ENCODE results near the gene DBF4B. TPM values are rescaled to one million over a fixed set of nuclear protein-coding genes. Genes with fewer than 3 reads are reported as not detected.

The DBF4B gene
- total and polyA plus RNA-seq, 10 of the 15 experiments (the other 5 are each of a cell fraction or from before 2014, with no cell fraction given): 2.4 to 24.6 (median 16.9) TPM

- no peak for TF ChIP-seq MXI1 (IDR thresholded peaks at IDR 0.05; ENCODE audit: low read depth, low read length)
- TF ChIP-seq RCOR1 (conservative IDR thresholded peaks at IDR 0.05; ENCODE audit: low read depth, low read length): no peak
- TF ChIP-seq, protein P1, sequence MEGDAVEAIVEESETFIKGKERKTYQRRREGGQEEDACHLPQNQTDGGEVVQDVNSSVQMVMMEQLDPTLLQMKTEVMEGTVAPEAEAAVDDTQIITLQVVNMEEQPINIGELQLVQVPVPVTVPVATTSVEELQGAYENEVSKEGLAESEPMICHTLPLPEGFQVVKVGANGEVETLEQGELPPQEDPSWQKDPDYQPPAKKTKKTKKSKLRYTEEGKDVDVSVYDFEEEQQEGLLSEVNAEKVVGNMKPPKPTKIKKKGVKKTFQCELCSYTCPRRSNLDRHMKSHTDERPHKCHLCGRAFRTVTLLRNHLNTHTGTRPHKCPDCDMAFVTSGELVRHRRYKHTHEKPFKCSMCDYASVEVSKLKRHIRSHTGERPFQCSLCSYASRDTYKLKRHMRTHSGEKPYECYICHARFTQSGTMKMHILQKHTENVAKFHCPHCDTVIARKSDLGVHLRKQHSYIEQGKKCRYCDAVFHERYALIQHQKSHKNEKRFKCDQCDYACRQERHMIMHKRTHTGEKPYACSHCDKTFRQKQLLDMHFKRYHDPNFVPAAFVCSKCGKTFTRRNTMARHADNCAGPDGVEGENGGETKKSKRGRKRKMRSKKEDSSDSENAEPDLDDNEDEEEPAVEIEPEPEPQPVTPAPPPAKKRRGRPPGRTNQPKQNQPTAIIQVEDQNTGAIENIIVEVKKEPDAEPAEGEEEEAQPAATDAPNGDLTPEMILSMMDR (IDR thresholded peaks at IDR 0.05 in 2 of 3, conservative IDR thresholded peaks at IDR 0.05 in 1 of 3; ENCODE audit: control insufficient read depth in 2 of 3, extremely low read depth in 1 of 3, insufficient read depth in 1 of 3, low read depth in 3 of 3, low read length in 3 of 3): no peak
- TF ChIP-seq RUNX3 (IDR thresholded peaks at IDR 0.05; ENCODE audit: low read length): no peak
- no peak for TF ChIP-seq SREBF1 (IDR thresholded peaks at IDR 0.05; ENCODE audit: low read length)
- no peak for TF ChIP-seq KLF5 (IDR thresholded peaks at IDR 0.05; ENCODE audit: partially characterized antibody)
- TF ChIP-seq FOXM1 (IDR thresholded peaks at IDR 0.05; ENCODE audit: low read depth, low read length): no peak
- TF ChIP-seq WRNIP1 (IDR thresholded peaks at IDR 0.05; ENCODE audit: borderline replicate concordance, low read depth, low read length): no peak
- TF ChIP-seq POLR2AphosphoS2 (IDR thresholded peaks at IDR 0.05; ENCODE audit: low read depth, low read length): no peak
- TF ChIP-seq MYB (IDR thresholded peaks at IDR 0.05; ENCODE audit: borderline replicate concordance, low read depth, low read length): no peak
- no peak for TF ChIP-seq EED (IDR thresholded peaks at IDR 0.05; ENCODE audit: low read depth)
- no peak for TF ChIP-seq RAD21 (IDR thresholded peaks at IDR 0.05; ENCODE audit: insufficient read depth, low read depth, low read length)
Measured at GRCh38 chr17:44795421-44795820, 87.0 kb downstream of the DBF4B start (continued).

DNA sequence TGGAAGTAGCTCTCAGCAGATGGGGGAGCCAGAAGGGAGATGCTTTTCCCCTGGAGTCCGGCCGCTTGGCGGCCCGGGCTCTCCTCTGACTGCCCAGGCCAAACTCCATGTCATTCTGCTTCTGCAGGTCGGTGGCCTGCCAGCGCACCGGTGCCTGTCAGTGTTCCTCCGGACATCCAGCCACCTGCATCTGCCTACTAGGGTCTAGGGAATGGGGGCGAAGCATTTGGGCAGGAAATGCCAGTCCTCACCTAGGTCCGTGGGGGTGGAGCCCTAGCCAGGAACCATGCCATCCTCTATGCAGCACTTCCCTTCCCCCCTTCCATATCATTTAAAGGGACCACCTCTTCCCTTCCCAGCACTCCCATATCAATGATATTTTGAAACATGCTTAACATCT lies 87.5 kb downstream of the DBF4B start:
- intact Hi-C loops (cut with micrococcal nuclease; ENCODE audit: unreplicated experiment) (no loop called here), in situ Hi-C loops (cut with MboI) (no loop called here)
- Histone ChIP-seq H3K4me2 (ENCODE audit: control insufficient read depth, insufficient read depth) (no peak overlapping the region), H4K20me1 (ENCODE audit: control insufficient read depth, insufficient read depth) (no peaks in the 10 kb centered on the region), H3K9ac (ENCODE audit: control insufficient read depth, insufficient read depth, low read length) (no peak overlapping the region), H3K9me3 (replicated peaks; ENCODE audit: control insufficient read depth, insufficient read depth, low read length) (no peaks in the 10 kb centered on the region), H2AFZ (ENCODE audit: control insufficient read depth, low read depth, low read length) (no peak overlapping the region), H3K4me3 (no peak overlapping the region), H3K36me3 (ENCODE audit: control insufficient read depth in 2 of 2, insufficient read depth in 2 of 2, low read length in 1 of 2) (no peaks in the 10 kb centered on the region; a peak in 1 of 4 replicates), H3K27ac (ENCODE audit: control insufficient read depth, insufficient read depth) (no peak overlapping the region), H3K4me1 (ENCODE audit: control insufficient read depth, insufficient read depth, low read length) (no peaks in the 10 kb centered on the region), H3K79me2 (ENCODE audit: control insufficient read depth, insufficient read depth, low read length) (no peaks in the 10 kb centered on the region), H3K27me3 (replicated peaks in 1 of 2; ENCODE audit: control insufficient read depth in 2 of 2, insufficient read depth in 2 of 2, low read length in 1 of 2) (no peaks in the 10 kb centered on the region)
- POLR2A ChIA-PET: no interaction called here
- SMC1A ChIA-PET (ENCODE audit: uncharacterized antibody, unreplicated experiment): no interaction called here
- no peak for DNase-seq (ENCODE audit: low read depth, low spot score)
- ATAC-seq: no peak
- BruUV-seq (replicated peaks): no TSS peak
- FAIRE-seq: no peak
- RAD21 ChIA-PET (ENCODE audit: unreplicated experiment): no interaction called here
- CTCF ChIA-PET: no interaction called here
- WGBS (ENCODE audit: insufficient coverage, insufficient replicate concordance, low lambda C conversion rate, missing lambda C conversion rate): 77% methylated on average over 10 of the region's 10 CpGs
- TF ChIP-seq RBBP5 (conservative IDR thresholded peaks at IDR 0.05): no peak
- no peak for TF ChIP-seq E2F4 (IDR thresholded peaks at IDR 0.05; ENCODE audit: low read depth, low read length)
- no peak for TF ChIP-seq SIX5 (IDR thresholded peaks at IDR 0.05; ENCODE audit: low read depth, low read length, severe bottlenecking)
- TF ChIP-seq NR2C2 (IDR thresholded peaks at IDR 0.05; ENCODE audit: borderline replicate concordance, control insufficient read depth, insufficient read length, low read depth): no peak
- no peak for TF ChIP-seq KLF5 (IDR thresholded peaks at IDR 0.05; ENCODE audit: partially characterized antibody)
- TF ChIP-seq ATF2 (IDR thresholded peaks at IDR 0.05; ENCODE audit: low read length): no peak
- no peak for TF ChIP-seq ZNF274 (IDR thresholded peaks at IDR 0.05; ENCODE audit: insufficient read depth, insufficient read length)
- no peak for TF ChIP-seq STAT3 (IDR thresholded peaks at IDR 0.05; ENCODE audit: low read depth, low read length)
- no peak for TF ChIP-seq NFIC (IDR thresholded peaks at IDR 0.05; ENCODE audit: low read depth, low read length)
- TF ChIP-seq SP1 (IDR thresholded peaks at IDR 0.05; ENCODE audit: low read depth, low read length): no peak
- no peak for TF ChIP-seq CBFB (IDR thresholded peaks at IDR 0.05; ENCODE audit: low read depth)
- TF ChIP-seq CREM (IDR thresholded peaks at IDR 0.05; ENCODE audit: low read depth): no peak

Measured in GM12878 (cell line).